ENCODE measurements around the gene MAGI2.

The MAGI2 gene

GRCh38 chr7:78103475-78103874 lies 1350.0 kb downstream of the MAGI2 start:
- no peak for TF ChIP-seq CTCF (IDR thresholded peaks at IDR 0.05; ENCODE audit: borderline replicate concordance, control extremely low read depth, extremely low read depth, insufficient read depth, missing control alignments)
- in situ Hi-C loops (cut with MboI; ENCODE audit: low sequenced_read_pairs, unreplicated experiment), result no loop called here
- DNase-seq (ENCODE audit: low spot score), result no peak

- in situ Hi-C loops (cut with MboI; ENCODE audit: low sequenced_read_pairs, unreplicated experiment), result no loop called here
- TF ChIP-seq CTCF (IDR thresholded peaks at IDR 0.05; ENCODE audit: borderline replicate concordance, control extremely low read depth, extremely low read depth, insufficient read depth, missing control alignments), result no peak
- no peak for DNase-seq (ENCODE audit: low spot score)
Measured at GRCh38 chr7:78101076-78101475, 1352.4 kb downstream of the MAGI2 start.

GRCh38 chr7:78099715-78100394 lies 1353.6 kb downstream of the MAGI2 start:
- in situ Hi-C loops (cut with MboI; ENCODE audit: low sequenced_read_pairs, unreplicated experiment), result no loop called here
- DNase-seq (ENCODE audit: low spot score), result no peak
- TF ChIP-seq CTCF (IDR thresholded peaks at IDR 0.05; ENCODE audit: borderline replicate concordance, control extremely low read depth, extremely low read depth, insufficient read depth, missing control alignments), result no peak

- in situ Hi-C loops (cut with MboI; ENCODE audit: low sequenced_read_pairs, unreplicated experiment), result no loop called here
- no peak for TF ChIP-seq CTCF (IDR thresholded peaks at IDR 0.05; ENCODE audit: borderline replicate concordance, control extremely low read depth, extremely low read depth, insufficient read depth, missing control alignments)
- DNase-seq (ENCODE audit: low spot score), result no peak
Measured at GRCh38 chr7:78095549-78095948, 1357.9 kb downstream of the MAGI2 start.

- in situ Hi-C loops (cut with MboI; ENCODE audit: low sequenced_read_pairs, unreplicated experiment), result no loop called here
- no peak for DNase-seq (ENCODE audit: low spot score)
- no peak for TF ChIP-seq CTCF (IDR thresholded peaks at IDR 0.05; ENCODE audit: borderline replicate concordance, control extremely low read depth, extremely low read depth, insufficient read depth, missing control alignments)
Measured at GRCh38 chr7:78092331-78092730, 1361.1 kb downstream of the MAGI2 start.

- in situ Hi-C loops (cut with MboI; ENCODE audit: low sequenced_read_pairs, unreplicated experiment), result no loop called here
- no peak for DNase-seq (ENCODE audit: low spot score)
- no peak for TF ChIP-seq CTCF (IDR thresholded peaks at IDR 0.05; ENCODE audit: borderline replicate concordance, control extremely low read depth, extremely low read depth, insufficient read depth, missing control alignments)
Measured at GRCh38 chr7:78090616-78091015, 1362.9 kb downstream of the MAGI2 start.

Measured in GM13976 (cell line).